ENCODE data around the gene ENTHD1. TPM values are rescaled to one million over a fixed set of nuclear protein-coding genes. Genes with fewer than 3 reads are reported as not detected.

The ENTHD1 gene
- total and polyA plus RNA-seq, 9 of the 15 experiments (the other 6 are each of a cell fraction or from before 2014, with no cell fraction given) = 0.13 to 0.98 (median 0.35) TPM

DNA sequence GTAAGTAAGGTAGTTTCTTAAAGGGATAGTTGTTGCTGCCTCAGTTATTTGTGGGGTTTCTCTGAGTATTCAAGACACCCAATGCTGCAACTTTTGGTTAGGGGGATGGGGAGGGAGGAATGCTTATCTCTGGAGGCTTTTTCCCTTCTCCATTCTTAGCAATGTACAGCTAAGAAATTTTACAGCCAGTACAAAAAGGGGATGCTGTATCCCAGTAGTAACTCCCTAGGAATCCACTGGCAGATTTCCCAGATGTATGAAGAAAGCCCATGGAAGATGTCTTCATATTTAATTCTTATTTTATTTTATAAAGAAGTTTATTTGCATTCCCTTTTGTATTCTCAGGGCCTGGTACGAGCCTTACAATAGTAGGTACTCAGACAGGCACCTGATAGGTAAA, 154.8 kb downstream of the ENTHD1 start:
- no peak overlapping the region for H2AFZ ChIP-seq (ENCODE audit: low read depth, low read length)
- WGBS (ENCODE audit: insufficient coverage, low coverage, missing lambda C conversion rate) = 86% methylated on average over 1 of the region's 1 CpG
- H3K9ac ChIP-seq (ENCODE audit: insufficient read depth in 1 of 2, low read depth in 2 of 2, low read length in 2 of 2) = no peak overlapping the region
- intact Hi-C loops (cut with micrococcal nuclease) (no loop called here), in situ Hi-C loops (cut with MboI) (no loop called here)
- no peak overlapping the region for H3K4me2 ChIP-seq (ENCODE audit: insufficient read depth, low read length)
- FAIRE-seq = no peak
- no peak overlapping the region for H3K4me3 ChIP-seq
- ChIA-PET POLR2A (no interaction called here), CTCF (ENCODE audit: low intra/inter-chr PET ratio) (no interaction called here)
- H3K9me3 ChIP-seq (replicated peaks; ENCODE audit: control insufficient read depth, insufficient read depth, low read depth, low read length) = peaks cover 5% of the 10 kb centered on the region; the same call in 1 of the 2 replicates
- ATAC-seq = no peak
- peaks cover 0 to 7% of the 10 kb centered on the region in 2 experiments; a peak in 3 of 5 replicates for H3K4me1 ChIP-seq (replicated peaks in 1 of 2; ENCODE audit: control insufficient read depth in 2 of 2, insufficient read depth in 2 of 2, low read length in 2 of 2)
- no peak overlapping the region for H3K27ac ChIP-seq (ENCODE audit: extremely low read depth, low read depth, low read length)
- H3K27me3 ChIP-seq (ENCODE audit: control insufficient read depth in 2 of 2, insufficient read depth in 2 of 2, low read length in 2 of 2) = no peaks in the 10 kb centered on the region
- H4K20me1 ChIP-seq (replicated peaks; ENCODE audit: control insufficient read depth, insufficient read depth, low read length) = no peaks in the 10 kb centered on the region
- H3K79me2 ChIP-seq (ENCODE audit: control insufficient read depth, insufficient read depth, low read length) = no peaks in the 10 kb centered on the region
- no peak for DNase-seq (ENCODE audit: extremely low read depth in 1 of 4, low spot score in 3 of 4)
- H3K9me1 ChIP-seq (ENCODE audit: control insufficient read depth, insufficient read depth, low read length) = no peaks in the 10 kb centered on the region
- BruUV-seq (replicated peaks) = no TSS peak
- H3K36me3 ChIP-seq (ENCODE audit: control insufficient read depth, insufficient read depth, low read length) = no peaks in the 10 kb centered on the region
- TF ChIP-seq NEUROD1 (IDR thresholded peaks at IDR 0.05; ENCODE audit: borderline replicate concordance, low read depth, low read length, partially characterized antibody) (no peak), ZNF197 (CRISPR knock-in tag; IDR thresholded peaks at IDR 0.05; ENCODE audit: low read depth) (no peak), ATF7 (IDR thresholded peaks at IDR 0.05) (no peak), KAT8 (IDR thresholded peaks at IDR 0.05; ENCODE audit: low read depth) (no peak)
- TF ChIP-seq, protein P1, sequence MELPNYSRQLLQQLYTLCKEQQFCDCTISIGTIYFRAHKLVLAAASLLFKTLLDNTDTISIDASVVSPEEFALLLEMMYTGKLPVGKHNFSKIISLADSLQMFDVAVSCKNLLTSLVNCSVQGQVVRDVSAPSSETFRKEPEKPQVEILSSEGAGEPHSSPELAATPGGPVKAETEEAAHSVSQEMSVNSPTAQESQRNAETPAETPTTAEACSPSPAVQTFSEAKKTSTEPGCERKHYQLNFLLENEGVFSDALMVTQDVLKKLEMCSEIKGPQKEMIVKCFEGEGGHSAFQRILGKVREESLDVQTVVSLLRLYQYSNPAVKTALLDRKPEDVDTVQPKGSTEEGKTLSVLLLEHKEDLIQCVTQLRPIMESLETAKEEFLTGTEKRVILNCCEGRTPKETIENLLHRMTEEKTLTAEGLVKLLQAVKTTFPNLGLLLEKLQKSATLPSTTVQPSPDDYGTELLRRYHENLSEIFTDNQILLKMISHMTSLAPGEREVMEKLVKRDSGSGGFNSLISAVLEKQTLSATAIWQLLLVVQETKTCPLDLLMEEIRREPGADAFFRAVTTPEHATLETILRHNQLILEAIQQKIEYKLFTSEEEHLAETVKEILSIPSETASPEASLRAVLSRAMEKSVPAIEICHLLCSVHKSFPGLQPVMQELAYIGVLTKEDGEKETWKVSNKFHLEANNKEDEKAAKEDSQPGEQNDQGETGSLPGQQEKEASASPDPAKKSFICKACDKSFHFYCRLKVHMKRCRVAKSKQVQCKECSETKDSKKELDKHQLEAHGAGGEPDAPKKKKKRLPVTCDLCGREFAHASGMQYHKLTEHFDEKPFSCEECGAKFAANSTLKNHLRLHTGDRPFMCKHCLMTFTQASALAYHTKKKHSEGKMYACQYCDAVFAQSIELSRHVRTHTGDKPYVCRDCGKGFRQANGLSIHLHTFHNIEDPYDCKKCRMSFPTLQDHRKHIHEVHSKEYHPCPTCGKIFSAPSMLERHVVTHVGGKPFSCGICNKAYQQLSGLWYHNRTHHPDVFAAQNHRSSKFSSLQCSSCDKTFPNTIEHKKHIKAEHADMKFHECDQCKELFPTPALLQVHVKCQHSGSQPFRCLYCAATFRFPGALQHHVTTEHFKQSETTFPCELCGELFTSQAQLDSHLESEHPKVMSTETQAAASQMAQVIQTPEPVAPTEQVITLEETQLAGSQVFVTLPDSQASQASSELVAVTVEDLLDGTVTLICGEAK (IDR thresholded peaks at IDR 0.05) = no peak
- TF ChIP-seq, protein P1 (CRISPR knock-in tag; IDR thresholded peaks at IDR 0.05) = no peak
- TF ChIP-seq, protein P2, sequence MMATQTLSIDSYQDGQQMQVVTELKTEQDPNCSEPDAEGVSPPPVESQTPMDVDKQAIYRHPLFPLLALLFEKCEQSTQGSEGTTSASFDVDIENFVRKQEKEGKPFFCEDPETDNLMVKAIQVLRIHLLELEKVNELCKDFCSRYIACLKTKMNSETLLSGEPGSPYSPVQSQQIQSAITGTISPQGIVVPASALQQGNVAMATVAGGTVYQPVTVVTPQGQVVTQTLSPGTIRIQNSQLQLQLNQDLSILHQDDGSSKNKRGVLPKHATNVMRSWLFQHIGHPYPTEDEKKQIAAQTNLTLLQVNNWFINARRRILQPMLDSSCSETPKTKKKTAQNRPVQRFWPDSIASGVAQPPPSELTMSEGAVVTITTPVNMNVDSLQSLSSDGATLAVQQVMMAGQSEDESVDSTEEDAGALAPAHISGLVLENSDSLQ (IDR thresholded peaks at IDR 0.05) = no peak
- TF ChIP-seq, protein P3, sequence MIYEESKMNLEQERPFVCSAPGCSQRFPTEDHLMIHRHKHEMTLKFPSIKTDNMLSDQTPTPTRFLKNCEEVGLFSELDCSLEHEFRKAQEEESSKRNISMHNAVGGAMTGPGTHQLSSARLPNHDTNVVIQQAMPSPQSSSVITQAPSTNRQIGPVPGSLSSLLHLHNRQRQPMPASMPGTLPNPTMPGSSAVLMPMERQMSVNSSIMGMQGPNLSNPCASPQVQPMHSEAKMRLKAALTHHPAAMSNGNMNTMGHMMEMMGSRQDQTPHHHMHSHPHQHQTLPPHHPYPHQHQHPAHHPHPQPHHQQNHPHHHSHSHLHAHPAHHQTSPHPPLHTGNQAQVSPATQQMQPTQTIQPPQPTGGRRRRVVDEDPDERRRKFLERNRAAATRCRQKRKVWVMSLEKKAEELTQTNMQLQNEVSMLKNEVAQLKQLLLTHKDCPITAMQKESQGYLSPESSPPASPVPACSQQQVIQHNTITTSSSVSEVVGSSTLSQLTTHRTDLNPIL (CRISPR knock-in tag; IDR thresholded peaks at IDR 0.05) = no peak
- TF ChIP-seq, protein P4, sequence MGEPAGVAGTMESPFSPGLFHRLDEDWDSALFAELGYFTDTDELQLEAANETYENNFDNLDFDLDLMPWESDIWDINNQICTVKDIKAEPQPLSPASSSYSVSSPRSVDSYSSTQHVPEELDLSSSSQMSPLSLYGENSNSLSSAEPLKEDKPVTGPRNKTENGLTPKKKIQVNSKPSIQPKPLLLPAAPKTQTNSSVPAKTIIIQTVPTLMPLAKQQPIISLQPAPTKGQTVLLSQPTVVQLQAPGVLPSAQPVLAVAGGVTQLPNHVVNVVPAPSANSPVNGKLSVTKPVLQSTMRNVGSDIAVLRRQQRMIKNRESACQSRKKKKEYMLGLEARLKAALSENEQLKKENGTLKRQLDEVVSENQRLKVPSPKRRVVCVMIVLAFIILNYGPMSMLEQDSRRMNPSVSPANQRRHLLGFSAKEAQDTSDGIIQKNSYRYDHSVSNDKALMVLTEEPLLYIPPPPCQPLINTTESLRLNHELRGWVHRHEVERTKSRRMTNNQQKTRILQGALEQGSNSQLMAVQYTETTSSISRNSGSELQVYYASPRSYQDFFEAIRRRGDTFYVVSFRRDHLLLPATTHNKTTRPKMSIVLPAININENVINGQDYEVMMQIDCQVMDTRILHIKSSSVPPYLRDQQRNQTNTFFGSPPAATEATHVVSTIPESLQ (CRISPR knock-in tag; IDR thresholded peaks at IDR 0.05) = no peak

Measured in K562 (cell line).